HG03280 (cell line): Measurements from ENCODE around the gene LRPPRC.

Experiments
- ATAC-seq: cut with Tn5 transposase; IDR thresholded peaks from one replicate; pipeline ENCODE4 v1.9.1; 2021; ENCODE audit warnings: mild to moderate bottlenecking, moderate library complexity; ENCODE audit not compliant: unreplicated experiment

The LRPPRC gene

GRCh38 chr2:43874776-43875451 lies 120.9 kb downstream of the LRPPRC start:
- no peak for ATAC-seq

GRCh38 chr2:43872151-43872550 lies 123.6 kb downstream of the LRPPRC start:
- no peak for ATAC-seq

GRCh38 chr2:43855292-43855691 lies 140.5 kb downstream of the LRPPRC start:
- no peak for ATAC-seq

- no peak for ATAC-seq
Measured at GRCh38 chr2:43854671-43855070, 141.1 kb downstream of the LRPPRC start.

- ATAC-seq, result no peak
Measured at GRCh38 chr2:43853141-43854081, 142.4 kb downstream of the LRPPRC start.

- no peak for ATAC-seq
Measured at GRCh38 chr2:43852196-43852730, 143.5 kb downstream of the LRPPRC start.

GRCh38 chr2:43851011-43851980 lies 144.5 kb downstream of the LRPPRC start:
- ATAC-seq, result no peak

GRCh38 chr2:43848214-43848613 lies 147.6 kb downstream of the LRPPRC start:
- no peak for ATAC-seq

GRCh38 chr2:43846140-43846793 lies 149.5 kb downstream of the LRPPRC start:
- ATAC-seq, result no peak

GRCh38 chr2:43845181-43845580 lies 150.6 kb downstream of the LRPPRC start:
- ATAC-seq, result no peak

GRCh38 chr2:43842866-43843226 lies 152.9 kb downstream of the LRPPRC start:
- no peak for ATAC-seq

GRCh38 chr2:43841949-43842865 lies 153.6 kb downstream of the LRPPRC start:
- ATAC-seq, result no peak

GRCh38 chr2:43840965-43841364 lies 154.8 kb downstream of the LRPPRC start:
- ATAC-seq, result no peak

- no peak for ATAC-seq
Measured at GRCh38 chr2:43839776-43840564, 155.8 kb downstream of the LRPPRC start.

- ATAC-seq, result no peak
Measured at GRCh38 chr2:43838560-43839267, 157.1 kb downstream of the LRPPRC start, which contains the start of the genes ABCG5 and ABCG8. TSS of gene ABCG5 (minus strand) at chr2:43838839. CDS start at chr2:43838679, 160 bp downstream. TSS of gene ABCG8 (plus strand) at chr2:43838971. CDS start at chr2:43839054, 83 bp downstream.

- no peak for ATAC-seq
Measured at GRCh38 chr2:43837831-43838559, 157.8 kb downstream of the LRPPRC start.

- ATAC-seq, result no peak
Measured at GRCh38 chr2:43837033-43837432, 158.8 kb downstream of the LRPPRC start.
